ENCODE results near the gene DLGAP4.

GRCh38 chr20:36415475-36416002 lies 109.4 kb downstream of the DLGAP4 start:
- TF ChIP-seq POLR2A (IDR thresholded peaks at IDR 0.05) (no peak), CTCF (IDR thresholded peaks at IDR 0.05) (no peak)
